ENCODE results near the gene COQ7.

Gene COQ7

DNA sequence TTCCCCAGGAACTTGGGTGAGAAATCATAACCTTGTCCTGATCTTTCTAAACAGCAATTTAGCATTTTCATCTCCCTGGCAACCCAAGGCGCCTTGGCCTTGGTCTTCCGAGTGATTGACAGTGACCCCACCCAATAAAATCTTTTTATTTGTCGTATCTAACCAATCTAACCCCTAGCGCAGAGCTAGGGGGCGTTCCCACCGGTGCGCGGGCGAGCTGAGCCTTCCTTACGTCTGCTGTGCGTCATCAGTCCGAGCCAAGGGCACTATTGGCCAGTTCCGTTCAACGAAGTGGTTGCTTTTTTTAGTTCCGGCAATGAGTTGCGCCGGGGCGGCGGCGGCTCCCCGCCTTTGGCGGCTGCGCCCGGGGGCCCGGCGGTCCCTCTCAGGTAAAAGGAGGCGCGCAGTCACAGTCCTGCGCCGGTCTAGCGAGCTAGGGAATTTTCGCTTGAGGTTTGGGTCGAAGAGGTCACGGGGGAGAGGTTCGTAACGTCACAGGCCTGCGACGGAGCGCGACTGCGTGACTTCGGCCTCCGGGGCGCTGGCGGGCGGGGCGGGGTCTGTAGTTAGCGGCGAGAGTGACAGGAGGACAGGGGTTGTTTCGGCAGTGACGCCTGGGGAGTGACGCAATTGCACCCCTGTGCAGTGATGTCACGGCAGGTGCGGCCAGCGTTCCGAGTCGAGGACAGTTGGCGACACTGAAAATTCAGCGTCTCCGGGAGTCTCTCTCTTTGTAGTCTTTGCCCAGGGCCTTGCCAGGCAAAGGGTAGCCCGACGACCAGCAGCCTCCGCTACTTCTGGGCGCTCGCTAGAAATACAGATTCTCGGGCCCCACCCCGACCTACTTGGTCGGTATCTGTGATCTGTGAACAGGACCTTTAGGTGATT is at the start of gene COQ7:
Gene COQ7 (plus strand): TSS at position 266 of the 888 bp plus-strand sequence. CDS start 51 bp downstream, at position 317.
- Histone ChIP-seq H2AFZ (ENCODE audit: low read length) (peak within 1 kb of the TSS; percentile 68), H4K20me1 (ENCODE audit: insufficient read depth, low read length) (no peaks in the 10 kb centered on the region), H3K9ac (ENCODE audit: low read length) (peak within 1 kb of the TSS; percentile 94), H3K27me3 (ENCODE audit: insufficient read depth, low read length) (no peaks in the 10 kb centered on the region), H3K27ac (ENCODE audit: low read depth, low read length, poor library complexity, severe bottlenecking) (peak within 1 kb of the TSS; percentile 90), H3K9me2 (ENCODE audit: low read depth, low read length) (no peaks in the 10 kb centered on the region), H3F3A (ENCODE audit: insufficient read depth, low read length) (no peaks in the 10 kb centered on the region), H3K9me3 (ENCODE audit: low read length) (no peaks in the 10 kb centered on the region), H3K4me1 (ENCODE audit: insufficient read depth, low read length, severe bottlenecking) (peaks cover 13% of the 10 kb centered on the region), H3K79me2 (ENCODE audit: insufficient read depth, low read length) (no peaks in the 10 kb centered on the region), H3K4me2 (ENCODE audit: low read length) (peak within 1 kb of the TSS; percentile 61), H3K36me3 (ENCODE audit: insufficient read depth, low read length) (no peaks in the 10 kb centered on the region), H3K4me3 (ENCODE audit: low read depth, low read length, poor library complexity, severe bottlenecking) (peak within 1 kb of the TSS; percentile 75)
- TF ChIP-seq, protein P1, sequence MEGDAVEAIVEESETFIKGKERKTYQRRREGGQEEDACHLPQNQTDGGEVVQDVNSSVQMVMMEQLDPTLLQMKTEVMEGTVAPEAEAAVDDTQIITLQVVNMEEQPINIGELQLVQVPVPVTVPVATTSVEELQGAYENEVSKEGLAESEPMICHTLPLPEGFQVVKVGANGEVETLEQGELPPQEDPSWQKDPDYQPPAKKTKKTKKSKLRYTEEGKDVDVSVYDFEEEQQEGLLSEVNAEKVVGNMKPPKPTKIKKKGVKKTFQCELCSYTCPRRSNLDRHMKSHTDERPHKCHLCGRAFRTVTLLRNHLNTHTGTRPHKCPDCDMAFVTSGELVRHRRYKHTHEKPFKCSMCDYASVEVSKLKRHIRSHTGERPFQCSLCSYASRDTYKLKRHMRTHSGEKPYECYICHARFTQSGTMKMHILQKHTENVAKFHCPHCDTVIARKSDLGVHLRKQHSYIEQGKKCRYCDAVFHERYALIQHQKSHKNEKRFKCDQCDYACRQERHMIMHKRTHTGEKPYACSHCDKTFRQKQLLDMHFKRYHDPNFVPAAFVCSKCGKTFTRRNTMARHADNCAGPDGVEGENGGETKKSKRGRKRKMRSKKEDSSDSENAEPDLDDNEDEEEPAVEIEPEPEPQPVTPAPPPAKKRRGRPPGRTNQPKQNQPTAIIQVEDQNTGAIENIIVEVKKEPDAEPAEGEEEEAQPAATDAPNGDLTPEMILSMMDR (IDR thresholded peaks at IDR 0.05; ENCODE audit: low read length), result no peak
- no peak for TF ChIP-seq EZH2 (IDR thresholded peaks at IDR 0.05; ENCODE audit: borderline replicate concordance, low read length)

DNA sequence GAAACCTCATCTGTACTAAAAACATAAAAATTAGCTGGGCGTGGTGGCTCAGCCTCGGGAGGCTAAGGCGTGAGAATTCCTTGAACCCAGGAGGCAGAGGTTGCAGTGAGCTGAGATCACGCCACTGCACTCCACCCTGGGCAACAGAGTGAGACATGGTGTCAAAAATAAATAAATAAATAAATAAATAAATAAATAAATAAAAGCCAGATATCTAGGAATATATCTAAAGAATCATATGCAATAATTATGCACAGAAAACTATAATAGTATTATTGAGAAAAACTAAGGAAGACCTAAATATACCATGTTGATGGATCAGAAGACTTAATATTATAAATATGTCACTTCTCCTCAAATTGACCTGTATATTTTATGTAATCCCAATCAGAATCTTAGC is 46.7 kb upstream of the COQ7 start:
- Histone ChIP-seq H3K27ac (ENCODE audit: low read depth, low read length, poor library complexity, severe bottlenecking) (no peak overlapping the region), H3K36me3 (ENCODE audit: insufficient read depth, low read length) (no peaks in the 10 kb centered on the region), H3K4me3 (ENCODE audit: low read depth, low read length, poor library complexity, severe bottlenecking) (no peak overlapping the region), H2AFZ (ENCODE audit: low read length) (no peak overlapping the region), H3K4me1 (ENCODE audit: insufficient read depth, low read length, severe bottlenecking) (no peaks in the 10 kb centered on the region), H3K9me2 (ENCODE audit: low read depth, low read length) (no peaks in the 10 kb centered on the region), H3K79me2 (ENCODE audit: insufficient read depth, low read length) (no peaks in the 10 kb centered on the region), H4K20me1 (ENCODE audit: insufficient read depth, low read length) (no peaks in the 10 kb centered on the region), H3F3A (ENCODE audit: insufficient read depth, low read length) (no peaks in the 10 kb centered on the region), H3K9me3 (ENCODE audit: low read length) (no peaks in the 10 kb centered on the region), H3K27me3 (ENCODE audit: insufficient read depth, low read length) (no peaks in the 10 kb centered on the region), H3K4me2 (ENCODE audit: low read length) (no peak overlapping the region), H3K9ac (ENCODE audit: low read length) (no peak overlapping the region)
- TF ChIP-seq, protein P1 (IDR thresholded peaks at IDR 0.05; ENCODE audit: low read length), result no peak

DNA sequence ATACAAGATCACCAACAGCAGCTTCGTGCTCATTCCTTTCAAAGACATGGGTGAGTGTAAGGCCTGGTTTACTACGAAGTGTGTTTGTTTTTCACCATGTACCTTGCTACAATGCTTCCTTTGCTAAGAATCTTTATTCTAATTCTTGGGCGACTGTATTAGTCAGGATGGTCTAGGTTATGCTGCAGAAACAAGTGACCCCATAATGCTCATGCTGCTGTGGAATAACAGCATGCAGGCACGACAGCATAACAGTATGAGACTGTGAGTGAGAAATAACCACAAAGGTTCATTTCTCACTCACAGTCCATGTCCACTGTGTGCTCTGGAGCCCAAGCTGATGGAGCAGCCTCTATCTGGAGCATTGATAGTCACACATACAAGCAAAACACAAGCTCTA is 45.7 kb upstream of the COQ7 start:
- Histone ChIP-seq H3K4me3 (ENCODE audit: low read depth, low read length, poor library complexity, severe bottlenecking) (no peak overlapping the region), H3K27me3 (ENCODE audit: insufficient read depth, low read length) (no peaks in the 10 kb centered on the region), H3K4me1 (ENCODE audit: insufficient read depth, low read length, severe bottlenecking) (no peaks in the 10 kb centered on the region), H3K9me2 (ENCODE audit: low read depth, low read length) (no peaks in the 10 kb centered on the region), H3K79me2 (ENCODE audit: insufficient read depth, low read length) (no peaks in the 10 kb centered on the region), H3F3A (ENCODE audit: insufficient read depth, low read length) (no peaks in the 10 kb centered on the region), H3K27ac (ENCODE audit: low read depth, low read length, poor library complexity, severe bottlenecking) (no peak overlapping the region), H3K9ac (ENCODE audit: low read length) (no peak overlapping the region), H3K4me2 (ENCODE audit: low read length) (no peak overlapping the region), H3K9me3 (ENCODE audit: low read length) (no peaks in the 10 kb centered on the region), H4K20me1 (ENCODE audit: insufficient read depth, low read length) (no peaks in the 10 kb centered on the region), H3K36me3 (ENCODE audit: insufficient read depth, low read length) (no peaks in the 10 kb centered on the region), H2AFZ (ENCODE audit: low read length) (no peak overlapping the region)
- TF ChIP-seq, protein P1 (IDR thresholded peaks at IDR 0.05; ENCODE audit: low read length), result no peak
- TF ChIP-seq EZH2 (IDR thresholded peaks at IDR 0.05; ENCODE audit: borderline replicate concordance, low read length), result no peak

Measured in OCI-LY1 (cell line).